SK-N-SH (cell line): ENCODE results near the gene FAM20A.

Experiments
- CTCF ChIP-seq: fragments of 200-600 bp; sonication (generic); IDR thresholded peaks from 2 replicates; pipeline ENCODE4 v1.6.1; 2017; ENCODE audit warnings: antibody characterized with exemption, mild to moderate bottlenecking, moderate library complexity
- RCOR1 ChIP-seq: fragments of 150-350 bp; IDR thresholded peaks from 2 replicates; pipeline ENCODE4 v1.6.1; 2017; ENCODE audit warnings: antibody characterized with exemption, low read length
- RFX5 ChIP-seq: IDR thresholded peaks from 2 replicates; pipeline ENCODE4 v1.6.1; 2012; ENCODE audit warnings: mild to moderate bottlenecking, improper control_type of control experiment, low read length
- TF ChIP-seq, protein P1 (sequence below): IDR thresholded peaks from 2 replicates; pipeline ENCODE4; 2012

DNA sequence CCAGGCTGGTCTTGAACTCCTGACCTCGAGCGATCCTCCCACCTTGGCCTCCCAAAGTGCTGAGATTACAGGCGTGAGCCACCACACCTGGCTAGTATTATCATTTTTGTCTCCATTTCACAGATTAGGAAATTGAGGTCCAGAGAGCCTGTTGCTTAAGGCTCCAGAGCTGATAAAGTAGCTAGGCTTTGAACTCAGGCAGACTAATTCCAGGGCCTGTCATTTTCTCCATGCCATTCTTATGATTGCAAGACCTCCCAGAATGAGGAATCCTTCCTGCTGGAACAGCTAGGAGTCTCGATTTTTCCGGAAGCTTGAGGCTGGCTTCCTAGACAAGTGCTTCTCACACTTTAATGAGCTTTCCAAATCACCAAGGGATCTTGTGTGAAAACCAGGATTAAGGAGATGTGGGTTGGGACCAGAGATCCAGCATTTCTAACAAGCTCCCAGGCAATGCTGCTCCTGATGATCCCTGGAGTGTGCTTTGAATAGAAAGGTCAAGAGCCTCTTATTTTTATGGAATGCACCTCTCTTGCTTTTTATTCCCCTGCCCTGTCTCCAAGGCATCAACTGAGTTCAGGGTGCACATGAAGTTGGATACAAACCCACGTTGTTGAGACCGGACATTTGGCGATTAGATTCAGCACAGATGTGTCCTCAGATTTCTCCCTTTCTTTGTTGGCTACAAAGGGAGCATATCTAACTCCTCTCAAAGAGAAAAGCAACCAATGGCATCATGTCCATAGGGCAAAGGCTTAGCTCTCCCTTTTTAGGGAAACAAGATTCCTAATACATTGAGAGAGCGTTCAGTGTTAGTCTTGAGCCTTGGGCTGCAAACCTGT, 40.3 kb upstream of the FAM20A start:
- TF ChIP-seq RCOR1 (no peak), CTCF (no peak), RFX5 (no peak)
- TF ChIP-seq, protein P1, sequence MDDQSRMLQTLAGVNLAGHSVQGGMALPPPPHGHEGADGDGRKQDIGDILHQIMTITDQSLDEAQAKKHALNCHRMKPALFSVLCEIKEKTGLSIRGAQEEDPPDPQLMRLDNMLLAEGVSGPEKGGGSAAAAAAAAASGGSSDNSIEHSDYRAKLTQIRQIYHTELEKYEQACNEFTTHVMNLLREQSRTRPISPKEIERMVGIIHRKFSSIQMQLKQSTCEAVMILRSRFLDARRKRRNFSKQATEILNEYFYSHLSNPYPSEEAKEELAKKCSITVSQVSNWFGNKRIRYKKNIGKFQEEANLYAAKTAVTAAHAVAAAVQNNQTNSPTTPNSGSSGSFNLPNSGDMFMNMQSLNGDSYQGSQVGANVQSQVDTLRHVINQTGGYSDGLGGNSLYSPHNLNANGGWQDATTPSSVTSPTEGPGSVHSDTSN: no peak
